ENCODE data around the gene ARIH2. TPM values are rescaled to one million over a fixed set of nuclear protein-coding genes. Genes with fewer than 3 reads are reported as not detected.
A peak's percentile ranks its signal among the peaks of the same experiment; 100 is the strongest.

Gene ARIH2
- total and polyA plus RNA-seq, 2 donors (not counting 3 experiments of a cell fraction or from before 2014, with no cell fraction given), result 59.7 to 85.5 TPM

GRCh38 chr3:49035281-49035680, 116.6 kb downstream of the ARIH2 start:
- H2AFZ ChIP-seq (ENCODE audit: low read depth, low read length), result no peak overlapping the region
- H3K4me1 ChIP-seq (ENCODE audit: control insufficient read depth, extremely low read depth, insufficient read depth, low read length), result no peaks in the 10 kb centered on the region
- FAIRE-seq (no peak), DNase-seq (ENCODE audit: low read depth, low spot score) (no peak)
- intact Hi-C loops (cut with micrococcal nuclease), result no loop called here
- H3K27ac ChIP-seq (ENCODE audit: insufficient read depth, low read depth, low read length), result no peak overlapping the region
- BruUV-seq (replicated peaks), result no TSS peak
- dilution Hi-C loops (cut with MboI; ENCODE audit: extremely low pct_ligation_motif_present, low sequenced_read_pairs), result no loop called here
- ChIA-PET POLR2A (no interaction called here), CTCF (interaction anchor here (1.0 to 2.3 kb wide), 2 partner anchors 13 to 48 kb away, joined by 3 to 8 read pairs; no protein-coding TSS in a partner anchor)
- no peak overlapping the region for H3K4me2 ChIP-seq (ENCODE audit: insufficient read depth, low read length)
- peaks cover 15 to 30% of the 10 kb centered on the region in 2 experiments for H3K36me3 ChIP-seq (ENCODE audit: control insufficient read depth in 2 of 2, extremely low read depth in 1 of 2, insufficient read depth in 2 of 2, low read length in 2 of 2)
- no peaks in the 10 kb centered on the region for H4K20me1 ChIP-seq (replicated peaks; ENCODE audit: control insufficient read depth, extremely low read depth, insufficient read depth, low read length)
- H3K79me2 ChIP-seq (ENCODE audit: control insufficient read depth, insufficient read depth, low read length), result no peaks in the 10 kb centered on the region
- TF ChIP-seq CTCF (IDR thresholded peaks at IDR 0.05; ENCODE audit: extremely low read depth in 1 of 2, insufficient read depth in 1 of 2, low read depth in 1 of 2, low read length in 2 of 2) (no peak), MYC (IDR thresholded peaks at IDR 0.05; ENCODE audit: low read depth, low read length) (no peak), JUN (IDR thresholded peaks at IDR 0.05; ENCODE audit: borderline replicate concordance, insufficient read depth, insufficient read length, low read depth) (no peak), MAX (IDR thresholded peaks at IDR 0.05; ENCODE audit: insufficient read depth, insufficient read length) (no peak), POLR2AphosphoS5 (IDR thresholded peaks at IDR 0.05; ENCODE audit: insufficient read depth, low read depth, low read length) (no peak), FOS (IDR thresholded peaks at IDR 0.05; ENCODE audit: borderline replicate concordance, insufficient read depth, low read length) (no peak), EZH2 (IDR thresholded peaks at IDR 0.05; ENCODE audit: borderline replicate concordance, low read depth, low read length, severe bottlenecking) (no peak)
- H3K9me1 ChIP-seq (replicated peaks; ENCODE audit: control insufficient read depth, extremely low read depth, insufficient read depth, low read length), result no peaks in the 10 kb centered on the region
- H3K9me3 ChIP-seq (replicated peaks; ENCODE audit: control insufficient read depth, insufficient read depth, low read length), result no peaks in the 10 kb centered on the region
- no peak overlapping the region for H3K4me3 ChIP-seq (replicated peaks in 1 of 3; ENCODE audit: insufficient read depth in 1 of 3, low read depth in 1 of 3, low read length in 3 of 3)
- H3K9ac ChIP-seq (replicated peaks; ENCODE audit: extremely low read depth, insufficient read depth, low read length), result no peak overlapping the region
- H3K27me3 ChIP-seq (ENCODE audit: control insufficient read depth in 2 of 2, insufficient read depth in 2 of 2, low read length in 2 of 2), result no peaks in the 10 kb centered on the region

MicroRNAs within 50 kb of the gene (microRNA counts, 767-probe panel; counts per million panel counts)
- 18,519 counts per million, percentile 99 among the panel's probes with 10 or more counts for microRNA hsa-miR-191-5p
- microRNA hsa-miR-425-5p, result 723 counts per million, percentile 96 among the panel's probes with 10 or more counts

Small RNA genes within 50 kb of the gene (microRNA-seq; reads per million reads assigned to microRNA genes)
- gene MIR191 (ENCODE audit: borderline number of aligned reads, borderline replicate concordance) (4,372 reads per million, percentile 93 among the genes with 10 or more reads in this experiment), gene MIR425 (ENCODE audit: borderline number of aligned reads, borderline replicate concordance) (1,663 reads per million, percentile 87 among the genes with 10 or more reads in this experiment)

Small RNA genes within 50 kb of the gene (small RNA-seq; reads per million reads assigned to genes)
- 902 reads per million, percentile 100 among the genes with 10 or more reads in this experiment for gene MIR191 (ENCODE audit: insufficient read depth, insufficient read length, low read depth, low replicate concordance)
- gene MIR425 (ENCODE audit: insufficient read depth, insufficient read length, low read depth, low replicate concordance), result 134 reads per million, percentile 98 among the genes with 10 or more reads in this experiment

Other genes starting within 250 kb of the ARIH2 start
- gene NCKIPSD, start 232.9 kb upstream of the ARIH2 start, total RNA-seq, result 12.8 and 13.4 TPM in 2 replicates
- gene NCKIPSD, start 232.9 kb upstream of the ARIH2 start, polyA plus RNA-seq, result 19.1 and 26.2 TPM in 2 replicates
- 72.4 and 81.8 TPM in 2 replicates for gene IP6K2, start 201.6 kb upstream of the ARIH2 start, total RNA-seq
- 138 and 143 TPM in 2 replicates for gene IP6K2, start 201.6 kb upstream of the ARIH2 start, polyA plus RNA-seq
- gene PRKAR2A, start 71.0 kb upstream of the ARIH2 start, total RNA-seq, result 62.8 and 69.9 TPM in 2 replicates
- gene PRKAR2A, start 71.0 kb upstream of the ARIH2 start, polyA plus RNA-seq, result 8.6 and 10.5 TPM in 2 replicates
- 7.9 and 8.4 TPM in 2 replicates for gene SLC25A20, start 20.0 kb upstream of the ARIH2 start, total RNA-seq
- gene SLC25A20, start 20.0 kb upstream of the ARIH2 start, polyA plus RNA-seq, result 8.6 and 11.0 TPM in 2 replicates
- gene P4HTM, start 71.4 kb downstream of the ARIH2 start, total RNA-seq, result 23.0 and 26.9 TPM in 2 replicates
- gene P4HTM, start 71.4 kb downstream of the ARIH2 start, polyA plus RNA-seq, result 32.7 and 37.9 TPM in 2 replicates
- 161 and 192 TPM in 2 replicates for gene WDR6, start 88.5 kb downstream of the ARIH2 start, total RNA-seq
- gene WDR6, start 88.5 kb downstream of the ARIH2 start, polyA plus RNA-seq, result 319 and 337 TPM in 2 replicates
- gene DALRD3, start 99.7 kb downstream of the ARIH2 start, total RNA-seq, result 20.4 and 22.7 TPM in 2 replicates
- 60.8 and 66.0 TPM in 2 replicates for gene DALRD3, start 99.7 kb downstream of the ARIH2 start, polyA plus RNA-seq
- gene NDUFAF3, start 103.3 kb downstream of the ARIH2 start, total RNA-seq, result 74.5 and 91.1 TPM in 2 replicates
- 91.4 and 140 TPM in 2 replicates for gene NDUFAF3, start 103.3 kb downstream of the ARIH2 start, polyA plus RNA-seq
- 189 and 195 TPM in 2 replicates for gene IMPDH2, start 110.6 kb downstream of the ARIH2 start, total RNA-seq
- 134 and 167 TPM in 2 replicates for gene IMPDH2, start 110.6 kb downstream of the ARIH2 start, polyA plus RNA-seq
- gene QRICH1, start 175.2 kb downstream of the ARIH2 start, total RNA-seq, result 106 and 116 TPM in 2 replicates
- gene QRICH1, start 175.2 kb downstream of the ARIH2 start, polyA plus RNA-seq, result 89.6 and 89.7 TPM in 2 replicates
- gene QARS1, start 185.9 kb downstream of the ARIH2 start, total RNA-seq, result 261 and 285 TPM in 2 replicates
- gene QARS1, start 185.9 kb downstream of the ARIH2 start, polyA plus RNA-seq, result 434 and 477 TPM in 2 replicates
- gene USP19, start 202.0 kb downstream of the ARIH2 start, total RNA-seq, result 39.1 and 42.2 TPM in 2 replicates
- 31.3 and 36.8 TPM in 2 replicates for gene USP19, start 202.0 kb downstream of the ARIH2 start, polyA plus RNA-seq
- 374 and 423 TPM in 2 replicates for gene LAMB2, start 214.2 kb downstream of the ARIH2 start, total RNA-seq
- 744 and 764 TPM in 2 replicates for gene LAMB2, start 214.2 kb downstream of the ARIH2 start, polyA plus RNA-seq
- 20.3 and 23.5 TPM in 2 replicates for gene CCDC71, start 247.5 kb downstream of the ARIH2 start, total RNA-seq
- 41.6 and 48.7 TPM in 2 replicates for gene CCDC71, start 247.5 kb downstream of the ARIH2 start, polyA plus RNA-seq

Measured in endothelial cell of umbilical vein (primary cell).